HCT116 (cell line): ENCODE measurements around the gene PRKG1. TPM values are rescaled to one million over a fixed set of nuclear protein-coding genes. Genes with fewer than 3 reads are reported as not detected.

Experiments used
- ATAC-seq: fragments of 200-7000 bp; cut with Tn5 transposase; 2 replicates; pipeline ENCODE4 v1.9.1; 2020; ENCODE audit warnings: mild to moderate bottlenecking, moderate library complexity
- BruUV-seq: library from RNA; stranded (reverse); fragments of 400-500 nt; replicated peaks from 2 replicates; lab custom pipeline; 2021; lab: Mats Ljungman, UMichigan
- CTCF ChIA-PET: fragments of 300-600 bp; sonication (Branson Sonifier 250); formaldehyde crosslinking; loops from one replicate; lab custom pipeline; 2021; ENCODE audit warnings: antibody characterized with exemption; lab: Charles Lee
- POLR2A ChIA-PET: fragments of 300-600, 350-600 bp; sonication (Branson Sonifier 250); formaldehyde crosslinking; loops from one replicate; lab custom pipeline; 2021; ENCODE audit warnings: antibody characterized with exemption; lab: Charles Lee
- RAD21 ChIA-PET, 2 experiments: fragments of 300-600 bp; sonication (Branson Sonifier 250); formaldehyde crosslinking; loops; one replicate each; lab custom pipeline; 2023; ENCODE audit warnings: low total read pairs in 2 of 2; ENCODE audit not compliant: uncharacterized antibody in 2 of 2, unreplicated experiment in 2 of 2, low non-redundant PET in 1 of 2; lab: Charles Lee
- DNase-seq: peaks from one replicate; pipeline ENCODE4 v3.0.0-alpha.2; 2010; ENCODE audit warnings: low read depth, low spot score
- H2AFZ ChIP-seq: fragments of 200-600 bp; shearing (Covaris generic), sonication (generic); 2 replicates; pipeline ENCODE4 v1.6.1; 2017; ENCODE audit warnings: low read depth, mixed run types, mixed read lengths, antibody characterized with exemption, low read length; ENCODE audit not compliant: poor library complexity, severe bottlenecking
- H3K27ac ChIP-seq: 2 replicates; pipeline ENCODE4 v1.5.1; 2012; ENCODE audit warnings: low read depth, low read length
- H3K27me3 ChIP-seq: fragments of 200-600 bp; sonication (generic); 2 replicates; pipeline ENCODE4 v1.6.1; 2016; ENCODE audit warnings: mixed run types, low read length, mixed read lengths; ENCODE audit not compliant: insufficient read depth
- H3K36me3 ChIP-seq, 2 experiments: fragments of 200-500 bp in 1 of 2; fragments of 200-600 bp in 1 of 2; sonication (Bioruptor generic) in 1 of 2; sonication (generic) in 1 of 2; 2 replicates each; pipeline versions ENCODE4 v1.5.1 to v1.6.1; 2014 to 2016; ENCODE audit warnings: low read length in 2 of 2, inconsistent platforms in 1 of 2, mixed read lengths in 1 of 2, mixed run types in 1 of 2; ENCODE audit not compliant: insufficient read depth in 2 of 2, control insufficient read depth in 1 of 2
- H3K4me1 ChIP-seq, 2 experiments: fragments of 200-600 bp in 1 of 2; sonication (generic) in 1 of 2; 2 replicates each; pipeline versions ENCODE4 v1.5.1 to v1.6.1; 2012 to 2017; ENCODE audit warnings: low read length in 2 of 2, inconsistent platforms in 1 of 2, mild to moderate bottlenecking in 1 of 2, mixed read lengths in 1 of 2, mixed run types in 1 of 2, moderate library complexity in 1 of 2; ENCODE audit not compliant: insufficient read depth in 2 of 2, control insufficient read depth in 1 of 2
- H3K4me2 ChIP-seq: fragments of 200-600 bp; sonication (generic); 2 replicates; pipeline ENCODE4 v1.6.1; 2017; ENCODE audit warnings: mixed run types, low read length, mixed read lengths
- H3K4me3 ChIP-seq, 2 experiments: fragments of 200-600 bp in 1 of 2; sonication (generic) in 1 of 2; replicated peaks in 1 of 2; 2 replicates each; pipeline ENCODE4 v1.5.1; 2011 to 2016; ENCODE audit warnings: low read length in 2 of 2, control low read depth in 1 of 2, low read depth in 1 of 2, mild to moderate bottlenecking in 1 of 2, mixed read lengths in 1 of 2, mixed run types in 1 of 2
- H3K79me2 ChIP-seq: fragments of 200-600 bp; sonication (generic); 2 replicates; pipeline ENCODE4 v1.6.1; 2017; ENCODE audit warnings: mild to moderate bottlenecking, mixed run types, low read length, moderate library complexity, mixed read lengths; ENCODE audit not compliant: insufficient read depth
- H3K9ac ChIP-seq: fragments of 200-600 bp; sonication (generic); 2 replicates; pipeline ENCODE4 v1.6.1; 2016; ENCODE audit warnings: low read length, mixed read lengths
- H3K9me2 ChIP-seq: fragments of 200-600 bp; sonication (generic), shearing (Covaris generic); 2 replicates; pipeline ENCODE4 v1.6.1; 2017; ENCODE audit warnings: mixed run types, mild to moderate bottlenecking, moderate library complexity; ENCODE audit not compliant: insufficient read depth
- H3K9me3 ChIP-seq, 2 experiments: fragments of 200-500 bp in 1 of 2; fragments of 200-600 bp in 1 of 2; sonication (Bioruptor generic) in 1 of 2; sonication (generic) in 1 of 2; 2 replicates each; pipeline ENCODE4 v1.6.1; 2014 to 2017; ENCODE audit warnings: low read length in 2 of 2, mixed read lengths in 2 of 2, inconsistent platforms in 1 of 2, low read depth in 1 of 2, mild to moderate bottlenecking in 1 of 2, mixed run types in 1 of 2, moderate library complexity in 1 of 2; ENCODE audit not compliant: control insufficient read depth in 1 of 2, insufficient read depth in 1 of 2
- H4K20me1 ChIP-seq: fragments of 200-600 bp; sonication (generic), shearing (Covaris generic); 2 replicates; pipeline ENCODE4 v1.6.1; 2017; ENCODE audit warnings: mixed run types, mild to moderate bottlenecking, moderate library complexity; ENCODE audit not compliant: insufficient read depth
- ATF3 ChIP-seq: IDR thresholded peaks from 2 replicates; pipeline ENCODE4 v1.6.1; 2012
- CBX3 ChIP-seq: IDR thresholded peaks from 2 replicates; pipeline ENCODE4 v1.6.1; 2012; ENCODE audit warnings: low read depth
- CEBPB ChIP-seq: IDR thresholded peaks from 2 replicates; pipeline ENCODE4 v1.6.1; 2012; ENCODE audit warnings: low read depth
- CTCF ChIP-seq, 3 experiments: fragments of 200-600 bp in 1 of 3; sonication (generic) in 1 of 3; IDR thresholded peaks in 2 of 3; conservative IDR thresholded peaks in 1 of 3; 2 replicates each; pipeline ENCODE4 v1.5.1; 2012 to 2017; ENCODE audit warnings: low read depth in 2 of 3, low read length in 2 of 3, antibody characterized with exemption in 1 of 3, borderline replicate concordance in 1 of 3, control low read depth in 1 of 3, mild to moderate bottlenecking in 1 of 3, mixed read lengths in 1 of 3, mixed run types in 1 of 3, moderate library complexity in 1 of 3; ENCODE audit not compliant: insufficient read depth in 1 of 3
- ELF1 ChIP-seq: IDR thresholded peaks from 2 replicates; pipeline ENCODE4 v1.6.1; 2012; ENCODE audit warnings: low read depth, borderline replicate concordance
- EZH2 ChIP-seq: fragments of 200-600 bp; sonication (generic); IDR thresholded peaks from 2 replicates; pipeline ENCODE4 v1.6.1; 2017; ENCODE audit warnings: antibody characterized with exemption, mixed run types
- FOSL1 ChIP-seq: IDR thresholded peaks from 2 replicates; pipeline ENCODE4 v1.6.1; 2012; ENCODE audit warnings: low read depth
- JUND ChIP-seq: IDR thresholded peaks from 2 replicates; pipeline ENCODE4 v1.6.1; 2012
- MAX ChIP-seq: IDR thresholded peaks from 2 replicates; pipeline ENCODE4 v1.6.1; 2012
- REST ChIP-seq: IDR thresholded peaks from 2 replicates; pipeline ENCODE4 v1.6.1; 2012; ENCODE audit warnings: low read depth
- SIN3A ChIP-seq: IDR thresholded peaks from 2 replicates; pipeline ENCODE4 v1.6.1; 2012; ENCODE audit warnings: low read depth
- TCF7L2 ChIP-seq: IDR thresholded peaks from 2 replicates; pipeline ENCODE4 v1.7.0; 2011; ENCODE audit warnings: borderline replicate concordance, inconsistent platforms; ENCODE audit not compliant: insufficient read depth, insufficient read length; ENCODE audit errors: extremely low read depth
- ZFX ChIP-seq: fragments of 450-650 bp; IDR thresholded peaks from 2 replicates; pipeline ENCODE4 v1.6.1; 2017
- intact Hi-C: fragments of 100-400 bp; cut with micrococcal nuclease; formaldehyde crosslinking; loops from 2 replicates; pipeline ENCODE4 v1.10.0; 2022
- total RNA-seq: library from RNA; stranded (reverse); gene quantifications from one replicate; pipeline ENCODE4 v1.2.1, GENCODE V29; 2021; ENCODE audit not compliant: unreplicated experiment

PRKG1 gene
- total RNA-seq, 1 experiment from 2014 or later = 1.4 TPM

GRCh38 chr10:51082857-51083256 lies 8.6 kb downstream of the PRKG1 start:
- TF ChIP-seq TCF7L2 (no peak), CTCF (IDR thresholded peaks at IDR 0.05 in 2 of 3, conservative IDR thresholded peaks at IDR 0.05 in 1 of 3; ENCODE audit: borderline replicate concordance in 1 of 3, insufficient read depth in 1 of 3, low read depth in 2 of 3, low read length in 2 of 3) (no peak), CEBPB (no peak), EZH2 (no peak), REST (no peak), ZFX (no peak), MAX (no peak), ELF1 (no peak), JUND (no peak), SIN3A (no peak), CBX3 (no peak), ATF3 (no peak), FOSL1 (no peak)
- no peak overlapping the region for H3K27ac ChIP-seq
- no peak for ATAC-seq
- H3K4me2 ChIP-seq = no peak overlapping the region
- no peaks in the 10 kb centered on the region for H4K20me1 ChIP-seq
- DNase-seq = no peak
- H3K36me3 ChIP-seq = no peaks in the 10 kb centered on the region
- intact Hi-C loops = no loop called here
- H3K27me3 ChIP-seq = peaks cover 27% of the 10 kb centered on the region
- ChIA-PET RAD21 (no interaction called here), POLR2A (no interaction called here), CTCF (no interaction called here)
- no peak overlapping the region for H3K4me3 ChIP-seq
- H3K79me2 ChIP-seq = no peaks in the 10 kb centered on the region
- no peak overlapping the region for H3K9ac ChIP-seq
- H2AFZ ChIP-seq = no peak overlapping the region
- H3K4me1 ChIP-seq = no peaks in the 10 kb centered on the region
- no peaks in the 10 kb centered on the region for H3K9me2 ChIP-seq
- no peaks in the 10 kb centered on the region for H3K9me3 ChIP-seq
- BruUV-seq = no TSS peak
